ENCODE results near the gene CYP3A7.
"Not testable (repeated sequence)": the region's sequence is repeated elsewhere in the genome, so short reads cannot be mapped to it uniquely, and the experiment has no call there.

Gene CYP3A7

GRCh38 chr7:99698867-99699730 is 35.9 kb downstream of the CYP3A7 start:
- not testable (repeated sequence) for DNase-seq

- no peak for DNase-seq
These were observed 40.1 kb downstream of the CYP3A7 start for GRCh38 chr7:99694912-99695304.

- DNase-seq: no peak
These were observed 40.6 kb downstream of the CYP3A7 start for GRCh38 chr7:99694201-99694911.

GRCh38 chr7:99693427-99694200 is 41.4 kb downstream of the CYP3A7 start:
- no peak for DNase-seq

GRCh38 chr7:99693100-99693426 is 41.9 kb downstream of the CYP3A7 start:
- DNase-seq: no peak

GRCh38 chr7:99692563-99692962 is 42.4 kb downstream of the CYP3A7 start:
- DNase-seq: not testable (repeated sequence)

- not testable (repeated sequence) for DNase-seq
These were observed 43.3 kb downstream of the CYP3A7 start for GRCh38 chr7:99691658-99692057.

GRCh38 chr7:99690918-99691317 is 44.1 kb downstream of the CYP3A7 start:
- not testable (repeated sequence) for DNase-seq

- DNase-seq: not testable (repeated sequence)
These were observed 49.0 kb downstream of the CYP3A7 start for GRCh38 chr7:99685871-99686608.

- no peak for DNase-seq
These were observed 49.8 kb downstream of the CYP3A7 start for GRCh38 chr7:99685129-99685758.

- DNase-seq: peak; percentile 72
These were observed 55.4 kb downstream of the CYP3A7 start, which contains the start of gene CYP3A5 for GRCh38 chr7:99679400-99680191. TSS of gene CYP3A5 (minus strand) at chr7:99679996. CDS start at chr7:99679896, 100 bp downstream.

- DNase-seq: peak; percentile 72
These were observed 56.0 kb downstream of the CYP3A7 start for GRCh38 chr7:99679032-99679399.

- DNase-seq: no peak
These were observed 57.3 kb downstream of the CYP3A7 start for GRCh38 chr7:99677648-99678045.

GRCh38 chr7:99677013-99677647 is 57.9 kb downstream of the CYP3A7 start:
- peak; percentile 36 for DNase-seq

GRCh38 chr7:99674995-99675742 is 59.8 kb downstream of the CYP3A7 start:
- no peak for DNase-seq

GRCh38 chr7:99672573-99672972 is 62.4 kb downstream of the CYP3A7 start:
- DNase-seq: no peak

GRCh38 chr7:99669782-99670181 is 65.2 kb downstream of the CYP3A7 start:
- no peak for DNase-seq

- DNase-seq: no peak
These were observed 66.5 kb downstream of the CYP3A7 start for GRCh38 chr7:99668541-99668940.

- DNase-seq: no peak
These were observed 67.8 kb downstream of the CYP3A7 start for GRCh38 chr7:99667179-99667578.

GRCh38 chr7:99666013-99666395 is 69.0 kb downstream of the CYP3A7 start:
- no peak for DNase-seq

Measured in NCI-H226 (cell line).